HepG2 (cell line): ENCODE data around the gene VAV2. TPM values are rescaled to one million over a fixed set of nuclear protein-coding genes. Genes with fewer than 3 reads are reported as not detected.

Experiments
- CBX1 ChIP-seq: IDR thresholded peaks from one replicate; pipeline ENCODE4 v1.6.1; 2016; ENCODE audit warnings: antibody characterized with exemption, low read depth
- CERS6 ChIP-seq: sonication (generic); formaldehyde crosslinking; IDR thresholded peaks from 2 replicates; pipeline ENCODE4 v1.5.0; 2020; ENCODE audit warnings: missing genetic modification reagents
- EZH2 ChIP-seq: conservative IDR thresholded peaks from 2 replicates; pipeline ENCODE4 v1.6.1; 2012; ENCODE audit warnings: mild to moderate bottlenecking, low read depth, low read length, moderate library complexity
- FOXP1 ChIP-seq, 2 experiments: fragments of 450-650 bp in 1 of 2; IDR thresholded peaks; 2 replicates each; pipeline ENCODE4 v1.6.1; 2017 to 2018; ENCODE audit warnings: antibody characterized with exemption in 1 of 2
- HDAC1 ChIP-seq: sonication (generic); formaldehyde crosslinking; IDR thresholded peaks from 2 replicates; pipeline ENCODE4 v1.5.1; 2020; ENCODE audit warnings: mild to moderate bottlenecking, missing genetic modification reagents
- MIER3 ChIP-seq: IDR thresholded peaks from 2 replicates; pipeline ENCODE4 v1.6.1; 2016; ENCODE audit warnings: missing compliant biosample characterization, borderline replicate concordance
- MNT ChIP-seq: fragments of 450-650 bp; IDR thresholded peaks from 2 replicates; pipeline ENCODE4 v1.6.1; 2016
- MTA3 ChIP-seq: sonication (generic); formaldehyde crosslinking; IDR thresholded peaks from 2 replicates; pipeline ENCODE4 v1.4.0; 2020; ENCODE audit warnings: missing genetic modification reagents
- PHF20 ChIP-seq: sonication (generic); formaldehyde crosslinking; IDR thresholded peaks from 2 replicates; pipeline ENCODE4 v1.5.0; 2020; ENCODE audit warnings: mild to moderate bottlenecking, missing genetic modification reagents
- RXRB ChIP-seq: IDR thresholded peaks from 2 replicates; pipeline ENCODE4 v1.6.1; 2016; ENCODE audit warnings: borderline replicate concordance, missing genetic modification reagents, missing compliant biosample characterization
- SKI ChIP-seq: fragments of 450-650 bp; IDR thresholded peaks from one replicate; pipeline ENCODE4 v1.6.1; 2018; ENCODE audit warnings: mild to moderate bottlenecking; ENCODE audit not compliant: partially characterized antibody
- SMAD9 ChIP-seq: sonication (generic); formaldehyde crosslinking; IDR thresholded peaks from 2 replicates; pipeline ENCODE4 v1.5.1; 2020; ENCODE audit warnings: mild to moderate bottlenecking, missing genetic modification reagents
- SNAPC2 ChIP-seq: sonication (generic); formaldehyde crosslinking; IDR thresholded peaks from 2 replicates; pipeline ENCODE4 v1.8.1; 2022; ENCODE audit warnings: mild to moderate bottlenecking, missing genetic modification reagents
- TAF1 ChIP-seq: sonication (generic); formaldehyde crosslinking; IDR thresholded peaks from 2 replicates; pipeline ENCODE4 v1.4.0; 2020; ENCODE audit warnings: missing genetic modification reagents
- TCF7L2 ChIP-seq: IDR thresholded peaks from 2 replicates; pipeline ENCODE4 v1.6.1; 2011; ENCODE audit warnings: mild to moderate bottlenecking, low read depth, low read length, moderate library complexity
- ZFP36L2 ChIP-seq: sonication (generic); formaldehyde crosslinking; IDR thresholded peaks from 2 replicates; pipeline ENCODE4 v1.4.0; 2020; ENCODE audit warnings: missing genetic modification reagents
- ZNF121 ChIP-seq: sonication (generic); formaldehyde crosslinking; IDR thresholded peaks from 2 replicates; pipeline ENCODE4 v1.5.0; 2020; ENCODE audit warnings: mild to moderate bottlenecking, missing genetic modification reagents
- ZNF260 ChIP-seq: sonication (generic); formaldehyde crosslinking; IDR thresholded peaks from 2 replicates; pipeline ENCODE4 v1.4.0; 2020; ENCODE audit warnings: missing genetic modification reagents, low read depth, mild to moderate bottlenecking, borderline replicate concordance
- ZNF382 ChIP-seq: sonication (generic); formaldehyde crosslinking; IDR thresholded peaks from 2 replicates; pipeline ENCODE4 v1.5.0; 2020; ENCODE audit warnings: missing genetic modification reagents, mild to moderate bottlenecking, borderline replicate concordance
- ZNF430 ChIP-seq: sonication (generic); formaldehyde crosslinking; IDR thresholded peaks from 2 replicates; pipeline ENCODE4 v1.9.0; 2021; ENCODE audit warnings: mild to moderate bottlenecking, missing genetic modification reagents
- ZNF468 ChIP-seq: sonication (generic); formaldehyde crosslinking; IDR thresholded peaks from 2 replicates; pipeline ENCODE4 v1.8.0; 2022; ENCODE audit warnings: mild to moderate bottlenecking, moderate library complexity, missing genetic modification reagents
- ZNF720 ChIP-seq: sonication (generic); formaldehyde crosslinking; IDR thresholded peaks from 2 replicates; pipeline ENCODE4 v1.4.0; 2020; ENCODE audit warnings: missing genetic modification reagents
- ZNF747 ChIP-seq: sonication (generic); formaldehyde crosslinking; IDR thresholded peaks from 2 replicates; pipeline ENCODE4 v1.8.1; 2023; ENCODE audit warnings: missing genetic modification reagents, mild to moderate bottlenecking, borderline replicate concordance
- ZNF790 ChIP-seq: sonication (generic); formaldehyde crosslinking; IDR thresholded peaks from 2 replicates; pipeline ENCODE4 v1.8.0; 2022; ENCODE audit warnings: missing genetic modification reagents, mild to moderate bottlenecking, borderline replicate concordance
- ZNF816 ChIP-seq: sonication (generic); formaldehyde crosslinking; IDR thresholded peaks from 2 replicates; pipeline ENCODE4 v1.8.0; 2022; ENCODE audit warnings: missing genetic modification reagents, mild to moderate bottlenecking, borderline replicate concordance
- polyA plus RNA-seq, 8 experiments: library from polyadenylated mRNA; depleted of rRNA in 3 of 8; stranded (reverse) in 7 of 8; unstranded in 1 of 8; fragments of >200 nt; fragmentation: Illumina TruSeq in 4 of 8; extraction: Trizol in 4 of 8; gene quantifications; 2 replicates each; pipeline versions ENCODE4 v1.2.1 to v1.2.3, GENCODE V29; 2011 to 2016; ENCODE audit warnings: low read depth in 4 of 8, missing spikeins in 1 of 8, mixed read lengths in 1 of 8; ENCODE audit not compliant: insufficient read depth in 1 of 8
- total RNA-seq, 5 experiments: library from RNA; depleted of rRNA; stranded (reverse); fragments of >200 nt; fragmentation: Illumina TruSeq; extraction: Trizol; gene quantifications; 2 replicates each; pipeline ENCODE4 v1.2.3, GENCODE V29; 2016; ENCODE audit warnings: low read depth in 1 of 5
- TF ChIP-seq, protein P1 (sequence below): sonication (generic); formaldehyde crosslinking; IDR thresholded peaks from 2 replicates; pipeline ENCODE4 v1.4.0; 2020; ENCODE audit warnings: missing genetic modification reagents, mild to moderate bottlenecking, borderline replicate concordance

The VAV2 gene
- total and polyA plus RNA-seq, 2 of the 13 experiments (the other 11 are each of a cell fraction or from before 2014, with no cell fraction given) = 22.5 to 22.9 TPM

GRCh38 chr9:133888048-133888808 lies 103.9 kb downstream of the VAV2 start (continued):
- TF ChIP-seq MNT (peak; percentile 38; the same call in 1 of the 2 replicates), CBX1 (no peak), TAF1 (CRISPR knock-in tag) (peak; percentile 38; the same call in 1 of the 2 replicates), ZNF790 (CRISPR knock-in tag) (no peak), ZNF720 (no peak), FOXP1 (IDR thresholded peaks at IDR 0.05) (no peak), FOXP1 (CRISPR knock-in tag; IDR thresholded peaks at IDR 0.05) (peak; percentile 72), HDAC1 (CRISPR knock-in tag) (peak; percentile 70), ZNF260 (CRISPR knock-in tag) (no peak), SNAPC2 (CRISPR knock-in tag) (no peak), SKI (peak; percentile 84), ZNF430 (CRISPR knock-in tag) (peak; percentile 78), TCF7L2 (no peak), MIER3 (CRISPR knock-in tag) (peak; percentile 52; the same call in 1 of the 2 replicates), PHF20 (CRISPR knock-in tag) (no peak), SMAD9 (CRISPR knock-in tag) (no peak), CERS6 (CRISPR knock-in tag) (no peak), ZNF121 (CRISPR knock-in tag) (peak; percentile 56; the same call in 1 of the 2 replicates), ZNF382 (no peak), ZNF816 (CRISPR knock-in tag) (no peak), ZFP36L2 (CRISPR knock-in tag) (no peak), ZNF468 (CRISPR knock-in tag) (no peak), MTA3 (CRISPR knock-in tag) (no peak), RXRB (CRISPR knock-in tag) (peak; percentile 91), EZH2 (no peak), ZNF747 (CRISPR knock-in tag) (0 out of 2 replicates have a peak, but pooled peaks have one; percentile 66)
- TF ChIP-seq, protein P1, sequence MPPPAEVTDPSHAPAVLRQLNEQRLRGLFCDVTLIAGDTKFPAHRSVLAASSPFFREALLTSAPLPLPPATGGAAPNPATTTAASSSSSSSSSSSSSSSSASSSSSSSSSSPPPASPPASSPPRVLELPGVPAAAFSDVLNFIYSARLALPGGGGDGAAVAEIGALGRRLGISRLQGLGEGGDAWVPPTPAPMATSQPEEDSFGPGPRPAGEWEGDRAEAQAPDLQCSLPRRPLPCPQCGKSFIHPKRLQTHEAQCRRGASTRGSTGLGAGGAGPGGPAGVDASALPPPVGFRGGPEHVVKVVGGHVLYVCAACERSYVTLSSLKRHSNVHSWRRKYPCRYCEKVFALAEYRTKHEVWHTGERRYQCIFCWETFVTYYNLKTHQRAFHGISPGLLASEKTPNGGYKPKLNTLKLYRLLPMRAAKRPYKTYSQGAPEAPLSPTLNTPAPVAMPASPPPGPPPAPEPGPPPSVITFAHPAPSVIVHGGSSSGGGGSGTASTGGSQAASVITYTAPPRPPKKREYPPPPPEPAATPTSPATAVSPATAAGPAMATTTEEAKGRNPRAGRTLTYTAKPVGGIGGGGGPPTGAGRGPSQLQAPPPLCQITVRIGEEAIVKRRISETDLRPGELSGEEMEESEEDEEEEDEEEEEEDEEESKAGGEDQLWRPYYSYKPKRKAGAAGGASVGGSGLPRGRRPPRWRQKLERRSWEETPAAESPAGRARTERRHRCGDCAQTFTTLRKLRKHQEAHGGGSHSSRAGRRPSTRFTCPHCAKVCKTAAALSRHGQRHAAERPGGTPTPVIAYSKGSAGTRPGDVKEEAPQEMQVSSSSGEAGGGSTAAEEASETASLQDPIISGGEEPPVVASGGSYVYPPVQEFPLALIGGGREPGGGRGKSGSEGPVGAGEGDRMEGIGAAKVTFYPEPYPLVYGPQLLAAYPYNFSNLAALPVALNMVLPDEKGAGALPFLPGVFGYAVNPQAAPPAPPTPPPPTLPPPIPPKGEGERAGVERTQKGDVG = peak; percentile 83
